ENCODE results near the gene TCEAL5.
"Not testable (repeated sequence)": the region's sequence is repeated elsewhere in the genome, so short reads cannot be mapped to it uniquely, and the experiment has no call there.

The TCEAL5 gene

DNA sequence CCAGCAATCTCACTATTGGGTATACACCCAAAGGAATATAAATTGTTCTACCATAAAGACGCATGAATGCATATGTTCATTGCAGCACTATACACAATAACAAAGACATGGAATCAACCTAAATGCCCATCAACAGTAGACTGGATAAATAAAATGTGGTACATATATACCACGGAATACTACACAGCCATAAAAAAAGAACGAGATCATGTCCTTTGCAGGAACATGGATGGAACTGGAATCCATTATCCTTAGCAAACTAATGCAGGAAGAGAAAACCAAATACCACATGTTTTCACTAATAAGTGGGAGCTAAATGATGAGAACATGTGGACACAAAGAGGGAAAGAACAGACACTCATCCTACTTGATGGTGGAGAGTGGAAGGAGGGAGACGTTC, 50.6 kb downstream of the TCEAL5 start:
- not testable (repeated sequence) for DNase-seq
